Thyroid gland (tissue), 4 donors: Measurements from ENCODE around the gene ST3GAL4. TPM values are rescaled to one million over a fixed set of nuclear protein-coding genes. Genes with fewer than 3 reads are reported as not detected.

Experiments
- DNase-seq, 2 donors: peaks; one replicate each; pipeline ENCODE4 v3.0.0-alpha.2; 2019
- H3K27ac ChIP-seq, 3 donors: fragments of 200-600 bp; sonication (generic); 1 replicate in 2 of 3; 2 replicates in 1 of 3; pipeline ENCODE4 v1.5.1; 2016 to 2019; ENCODE audit warnings: mild to moderate bottlenecking in 1 of 3, moderate library complexity in 1 of 3
- H3K27me3 ChIP-seq: fragments of 200-600 bp; sonication (generic); one replicate; pipeline ENCODE4 v1.5.1; 2019
- H3K36me3 ChIP-seq, 2 donors: fragments of 200-600 bp; sonication (generic); one replicate each; pipeline ENCODE4 v1.5.1; 2016 to 2019
- H3K4me1 ChIP-seq, 2 donors: fragments of 200-600 bp; sonication (generic); one replicate each; pipeline ENCODE4 v1.5.1; 2017 to 2019
- H3K4me3 ChIP-seq, 3 donors: fragments of 200-600 bp; sonication (generic); replicated peaks in 1 of 3; 1 replicate in 2 of 3; 2 replicates in 1 of 3; pipeline ENCODE4 v1.5.1; 2016; ENCODE audit warnings: mild to moderate bottlenecking in 1 of 3
- H3K9me3 ChIP-seq: fragments of 200-600 bp; sonication (generic); one replicate; pipeline ENCODE4 v1.5.1; 2017
- POLR2A ChIP-seq, 2 donors: fragments of 450-650 bp; IDR thresholded peaks; one replicate each; pipeline ENCODE4 v1.6.1; 2017; ENCODE audit warnings: antibody characterized with exemption in 2 of 2, mild to moderate bottlenecking in 2 of 2, moderate library complexity in 1 of 2
- WGBS, 2 donors: methylation state at CpG; one replicate each; pipeline ENCODE4 v1.1.5; 2017; 5-methylcytosine and 5-hydroxymethylcytosine counted together
- intact Hi-C: fragments of 100-400 bp; cut with DNase I; formaldehyde crosslinking; loops from one replicate; pipeline ENCODE4 v1.15.1; 2023
- total RNA-seq, 4 donors: library from RNA; depleted of rRNA; stranded (reverse); fragments of >200 nt; gene quantifications; one replicate each; pipeline ENCODE4 v1.2.3, GENCODE V29; 2016
- TF ChIP-seq, protein P1 (sequence below), 6 experiments: fragments of 200-600 bp in 3 of 6; fragments of 450-650 bp in 3 of 6; sonication (generic) in 3 of 6; IDR thresholded peaks; one replicate each; pipeline ENCODE4 v1.5.1; 2016 to 2019; ENCODE audit warnings: antibody characterized with exemption in 6 of 6, mild to moderate bottlenecking in 2 of 6, inconsistent platforms in 1 of 6, moderate library complexity in 1 of 6

ST3GAL4 gene
- total RNA-seq, 4 donors from 2014 or later, result 5.3 to 33.9 (median 26.4) TPM

DNA sequence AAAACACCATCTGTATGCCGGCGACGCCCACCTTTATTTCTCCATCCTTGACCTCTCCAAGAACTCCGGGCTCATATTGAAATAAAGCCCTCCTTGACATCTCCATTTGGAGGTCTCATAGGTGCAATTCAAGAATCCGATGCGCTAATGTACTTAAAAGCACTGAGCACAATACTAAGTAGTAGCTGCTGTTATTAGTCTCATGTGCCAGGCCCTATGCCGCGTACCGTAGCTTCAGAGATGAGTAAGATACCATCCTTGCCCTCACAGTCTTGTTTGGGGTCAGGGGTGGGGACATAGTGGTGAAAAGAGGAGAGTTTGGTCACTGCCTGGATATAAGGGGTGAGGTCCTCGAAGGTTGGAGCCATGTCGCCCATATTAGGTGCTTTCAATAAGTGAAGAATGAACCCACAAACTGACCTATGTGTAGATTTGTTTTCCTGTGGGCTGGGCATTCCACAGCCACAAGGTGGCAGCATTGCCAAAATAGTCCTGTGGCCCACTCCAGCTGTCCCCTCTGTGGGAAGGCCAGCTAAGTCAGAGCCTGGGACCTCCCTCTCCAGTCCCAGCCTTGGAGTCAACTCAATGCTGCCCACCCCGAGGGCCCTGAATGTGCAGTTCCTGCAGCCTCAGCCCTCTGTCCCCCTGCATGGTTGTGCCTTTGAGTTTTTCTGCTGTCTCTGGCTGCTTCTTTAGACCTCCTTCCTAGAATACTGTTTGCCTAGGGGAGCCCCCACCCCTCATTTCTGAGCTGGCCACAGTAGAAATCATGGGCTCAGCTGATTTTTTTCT lies 45.1 kb upstream of the ST3GAL4 start:
- TF ChIP-seq, protein P1, sequence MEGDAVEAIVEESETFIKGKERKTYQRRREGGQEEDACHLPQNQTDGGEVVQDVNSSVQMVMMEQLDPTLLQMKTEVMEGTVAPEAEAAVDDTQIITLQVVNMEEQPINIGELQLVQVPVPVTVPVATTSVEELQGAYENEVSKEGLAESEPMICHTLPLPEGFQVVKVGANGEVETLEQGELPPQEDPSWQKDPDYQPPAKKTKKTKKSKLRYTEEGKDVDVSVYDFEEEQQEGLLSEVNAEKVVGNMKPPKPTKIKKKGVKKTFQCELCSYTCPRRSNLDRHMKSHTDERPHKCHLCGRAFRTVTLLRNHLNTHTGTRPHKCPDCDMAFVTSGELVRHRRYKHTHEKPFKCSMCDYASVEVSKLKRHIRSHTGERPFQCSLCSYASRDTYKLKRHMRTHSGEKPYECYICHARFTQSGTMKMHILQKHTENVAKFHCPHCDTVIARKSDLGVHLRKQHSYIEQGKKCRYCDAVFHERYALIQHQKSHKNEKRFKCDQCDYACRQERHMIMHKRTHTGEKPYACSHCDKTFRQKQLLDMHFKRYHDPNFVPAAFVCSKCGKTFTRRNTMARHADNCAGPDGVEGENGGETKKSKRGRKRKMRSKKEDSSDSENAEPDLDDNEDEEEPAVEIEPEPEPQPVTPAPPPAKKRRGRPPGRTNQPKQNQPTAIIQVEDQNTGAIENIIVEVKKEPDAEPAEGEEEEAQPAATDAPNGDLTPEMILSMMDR (IDR thresholded peaks at IDR 0.05), result peak; percentile 70 to 84 (median 80)
- TF ChIP-seq POLR2A (IDR thresholded peaks at IDR 0.05), result no peak

GRCh38 chr11:126310992-126311310 lies 44.5 kb upstream of the ST3GAL4 start:
- 79 to 86% methylated on average over 6 of the region's 6 CpGs for WGBS, 2 donors
- intact Hi-C loops, result loop anchor here (5.0 kb wide), 1 partner anchor 166 kb away; no protein-coding TSS in a partner anchor

More for the DNA sequence above, 45.1 kb upstream of the ST3GAL4 start:
- Histone ChIP-seq H3K4me3 (no peak overlapping the region), H3K27ac (no peak overlapping the region), H3K27me3 (no peaks in the 10 kb centered on the region), H3K9me3 (no peaks in the 10 kb centered on the region), H3K36me3 (no peaks in the 10 kb centered on the region), H3K4me1 (peaks cover 0 to 3% of the 10 kb centered on the region in 2 donors)
- intact Hi-C loops, result loop anchor here (5.0 kb wide), 1 partner anchor 167 kb away; no protein-coding TSS in a partner anchor
- WGBS, 2 donors, result 72 to 77% methylated on average over 12 of the region's 12 CpGs
- DNase-seq, result peak; percentile 67 to 71

DNA sequence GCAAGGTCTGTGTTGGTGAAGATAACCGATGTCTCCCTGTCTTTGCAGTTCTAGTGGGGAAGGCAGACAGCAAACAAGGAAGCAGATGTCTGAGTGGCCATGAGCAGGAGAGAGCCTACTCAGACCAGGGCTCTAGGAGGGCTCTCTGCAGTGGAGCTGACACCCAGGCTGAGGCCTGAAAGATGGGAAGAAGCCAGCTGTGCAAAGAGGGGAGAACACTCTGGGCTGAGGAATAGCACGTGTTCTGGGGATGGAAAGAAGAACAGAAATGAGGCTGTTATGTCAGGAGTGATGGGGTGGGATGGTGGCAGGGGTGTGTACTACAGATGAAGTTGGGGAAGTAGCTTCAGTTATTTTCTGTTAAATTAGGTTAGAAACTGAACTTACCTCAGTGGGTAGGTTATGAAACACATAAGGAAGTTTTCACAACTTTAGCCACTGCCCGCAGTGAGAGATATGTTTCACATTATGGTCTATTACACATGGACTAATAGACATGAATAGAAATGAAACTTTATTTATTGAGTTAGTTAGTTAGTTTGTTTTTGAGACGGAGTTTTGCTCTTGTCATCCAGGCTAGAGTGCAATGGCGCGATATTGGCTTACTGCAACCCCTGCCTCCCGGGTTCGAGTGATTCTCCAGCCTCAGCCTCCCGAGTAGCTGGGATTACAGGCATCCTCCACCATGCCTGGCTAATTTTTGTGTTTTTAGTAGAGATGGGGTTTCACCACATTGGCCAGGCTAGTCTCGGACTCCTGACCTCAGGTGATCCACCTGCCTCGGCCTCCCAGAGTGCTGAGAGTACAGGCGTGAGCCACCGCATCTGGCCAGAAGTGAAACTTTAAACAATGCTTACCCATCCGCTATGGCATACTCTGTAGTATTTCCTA lies 43.8 kb upstream of the ST3GAL4 start:
- intact Hi-C loops, result loop anchor here (5.0 kb wide), 1 partner anchor 166 kb away; no protein-coding TSS in a partner anchor
- no peak overlapping the region for H3K27ac ChIP-seq
- no peaks in the 10 kb centered on the region for H3K27me3 ChIP-seq
- WGBS, 2 donors, result 93% methylated on average over 14 of the region's 14 CpGs
- H3K9me3 ChIP-seq, result no peaks in the 10 kb centered on the region
- TF ChIP-seq POLR2A (IDR thresholded peaks at IDR 0.05), result no peak
- TF ChIP-seq, protein P1 (IDR thresholded peaks at IDR 0.05), result no peak
- H3K36me3 ChIP-seq, result no peaks in the 10 kb centered on the region
- no peak for DNase-seq
- peaks cover 0 to 3% of the 10 kb centered on the region in 2 donors for H3K4me1 ChIP-seq
- no peak overlapping the region for H3K4me3 ChIP-seq

More at GRCh38 chr11:126310992-126311310, 44.5 kb upstream of the ST3GAL4 start:
- H3K4me1 ChIP-seq, result peaks cover 0 to 3% of the 10 kb centered on the region in 2 donors
- DNase-seq, result no peak
- no peaks in the 10 kb centered on the region for H3K27me3 ChIP-seq
- H3K36me3 ChIP-seq, result no peaks in the 10 kb centered on the region
- no peak overlapping the region for H3K4me3 ChIP-seq
- TF ChIP-seq, protein P1 (IDR thresholded peaks at IDR 0.05), result no peak
- TF ChIP-seq POLR2A (IDR thresholded peaks at IDR 0.05), result no peak
- H3K9me3 ChIP-seq, result no peaks in the 10 kb centered on the region
- H3K27ac ChIP-seq, result no peak overlapping the region

DNA sequence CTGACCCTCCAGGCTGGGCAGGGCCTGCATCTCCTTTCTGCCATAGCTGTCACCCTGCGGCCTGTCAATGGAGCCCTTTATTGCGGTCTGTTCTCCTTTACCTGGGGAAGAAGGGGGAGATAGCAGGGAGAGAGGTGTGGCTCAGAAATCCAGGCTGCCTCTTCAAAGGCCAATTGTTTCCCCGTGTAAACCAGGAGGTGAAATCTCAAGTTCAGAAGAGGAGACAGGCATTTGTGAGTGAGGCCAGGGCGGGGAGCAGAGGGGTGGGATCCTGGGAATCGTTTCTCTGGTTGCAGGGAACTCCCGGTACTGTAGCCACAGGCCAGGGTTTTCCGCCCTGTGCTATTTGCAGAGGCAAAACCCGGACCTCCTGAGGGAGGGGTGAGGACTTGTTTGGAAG lies 42.5 kb upstream of the ST3GAL4 start:
- no peak overlapping the region for H3K4me3 ChIP-seq
- 69 to 71% methylated on average over 8 of the region's 8 CpGs for WGBS, 2 donors
- H3K4me1 ChIP-seq, result peaks cover 0 to 12% of the 10 kb centered on the region in 2 donors
- H3K27ac ChIP-seq, result no peak overlapping the region
- H3K36me3 ChIP-seq, result no peaks in the 10 kb centered on the region
- DNase-seq, result no peak
- H3K27me3 ChIP-seq, result no peaks in the 10 kb centered on the region
- intact Hi-C loops, result loop anchor here (5.0 kb wide), 1 partner anchor 164 kb away; no protein-coding TSS in a partner anchor
- TF ChIP-seq, protein P1 (IDR thresholded peaks at IDR 0.05), result no peak
- TF ChIP-seq POLR2A (IDR thresholded peaks at IDR 0.05), result no peak
- H3K9me3 ChIP-seq, result no peaks in the 10 kb centered on the region
